Measurements from ENCODE around the gene MYLK.

MYLK gene

GRCh38 chr3:123586968-123587367 is 297.2 kb downstream of the MYLK start:
- Mint-ChIP-seq H3K4me3 (peak overlapping the region; percentile 38), H3K27ac (no peak overlapping the region), H3K27me3 (no peaks in the 10 kb centered on the region), H3K36me3 (ENCODE audit: low read depth) (peaks cover 48% of the 10 kb centered on the region), H3K4me1 (ENCODE audit: low read depth) (peaks cover 23% of the 10 kb centered on the region), H3K9me3 (peaks cover 12% of the 10 kb centered on the region)

GRCh38 chr3:123586131-123586530 is 298.0 kb downstream of the MYLK start:
- H3K27me3 Mint-ChIP-seq: no peaks in the 10 kb centered on the region
- H3K27ac Mint-ChIP-seq: no peak overlapping the region
- peaks cover 48% of the 10 kb centered on the region for H3K36me3 Mint-ChIP-seq (ENCODE audit: low read depth)
- H3K9me3 Mint-ChIP-seq: peaks cover 6% of the 10 kb centered on the region
- H3K4me1 Mint-ChIP-seq (ENCODE audit: low read depth): peaks cover 23% of the 10 kb centered on the region
- no peak overlapping the region for H3K4me3 Mint-ChIP-seq

GRCh38 chr3:123584988-123585937 is 298.9 kb downstream of the MYLK start, which contains the start of gene HACD2:
Gene HACD2 (minus strand): TSS chr3:123585053. CDS start chr3:123585027, 26 bp downstream.
- H3K4me3 Mint-ChIP-seq: no peak within 1 kb of the TSS
- no peaks in the 10 kb centered on the region for H3K27me3 Mint-ChIP-seq
- peaks cover 23% of the 10 kb centered on the region for H3K4me1 Mint-ChIP-seq (ENCODE audit: low read depth)
- H3K36me3 Mint-ChIP-seq (ENCODE audit: low read depth): peaks cover 44% of the 10 kb centered on the region
- H3K27ac Mint-ChIP-seq: peak within 1 kb of the TSS; percentile 74
- H3K9me3 Mint-ChIP-seq: peaks cover 3% of the 10 kb centered on the region

DNA sequence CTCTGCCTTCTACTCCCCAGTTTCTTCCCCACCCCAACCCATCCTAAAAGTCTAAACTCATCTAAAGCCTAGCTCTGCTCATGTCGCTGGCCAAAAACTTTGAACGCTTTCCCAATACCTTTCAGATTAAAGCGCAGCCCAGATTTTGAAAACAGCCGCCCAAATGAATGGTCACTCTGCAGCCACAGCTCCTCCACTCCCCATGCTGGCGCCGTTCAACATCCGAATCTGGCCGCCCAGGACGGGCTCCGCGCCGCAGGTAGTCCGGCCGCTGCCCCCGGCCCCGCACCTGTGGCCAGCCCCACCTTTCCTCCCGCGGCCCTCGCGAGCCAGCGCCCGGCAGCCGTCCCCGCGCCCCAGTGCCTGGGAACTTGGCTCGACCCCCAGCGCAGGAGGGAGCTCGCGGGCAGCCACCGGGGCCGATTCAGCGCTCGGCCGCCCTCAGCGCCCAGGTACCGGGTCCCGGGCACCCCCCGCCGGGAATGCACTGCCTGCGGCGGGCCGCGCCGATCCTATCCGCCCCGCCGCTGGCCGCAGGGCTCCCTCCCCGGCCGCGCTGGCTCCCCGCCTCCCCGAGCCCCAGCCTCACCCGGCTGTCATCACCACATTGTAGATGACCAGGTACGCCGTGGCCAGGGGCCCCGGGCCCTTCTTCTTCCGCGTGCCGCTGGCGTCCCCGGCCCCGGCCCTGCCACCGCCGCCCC is 299.7 kb downstream of the MYLK start:
- Mint-ChIP-seq H3K9me3 (no peaks in the 10 kb centered on the region), H3K4me3 (no peak overlapping the region), H3K36me3 (ENCODE audit: low read depth) (peaks cover 44% of the 10 kb centered on the region), H3K4me1 (ENCODE audit: low read depth) (peaks cover 23% of the 10 kb centered on the region), H3K27me3 (no peaks in the 10 kb centered on the region), H3K27ac (peak overlapping the region; percentile 74)

DNA sequence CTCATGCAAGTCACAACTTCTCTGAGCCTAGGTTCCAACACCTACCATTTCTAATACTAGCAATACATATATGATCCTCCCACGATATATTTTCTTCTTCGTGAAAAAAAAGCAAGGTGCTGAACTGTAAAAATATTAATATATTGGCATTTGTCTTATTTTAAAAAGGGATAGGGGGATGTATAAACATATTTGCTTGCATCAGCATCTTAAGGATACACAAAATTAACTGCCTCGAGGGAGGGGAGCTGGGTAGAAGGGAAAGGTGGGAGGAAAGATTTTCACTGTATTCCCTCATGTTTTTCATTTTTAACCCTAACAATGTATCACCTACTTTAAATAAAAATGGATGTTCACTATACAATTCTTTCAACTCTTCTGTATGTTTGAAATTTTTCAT is 300.6 kb downstream of the MYLK start:
- Mint-ChIP-seq H3K4me3 (no peak overlapping the region), H3K9me3 (no peaks in the 10 kb centered on the region), H3K27ac (no peak overlapping the region), H3K27me3 (no peaks in the 10 kb centered on the region), H3K36me3 (ENCODE audit: low read depth) (peaks cover 41% of the 10 kb centered on the region), H3K4me1 (ENCODE audit: low read depth) (peaks cover 23% of the 10 kb centered on the region)

DNA sequence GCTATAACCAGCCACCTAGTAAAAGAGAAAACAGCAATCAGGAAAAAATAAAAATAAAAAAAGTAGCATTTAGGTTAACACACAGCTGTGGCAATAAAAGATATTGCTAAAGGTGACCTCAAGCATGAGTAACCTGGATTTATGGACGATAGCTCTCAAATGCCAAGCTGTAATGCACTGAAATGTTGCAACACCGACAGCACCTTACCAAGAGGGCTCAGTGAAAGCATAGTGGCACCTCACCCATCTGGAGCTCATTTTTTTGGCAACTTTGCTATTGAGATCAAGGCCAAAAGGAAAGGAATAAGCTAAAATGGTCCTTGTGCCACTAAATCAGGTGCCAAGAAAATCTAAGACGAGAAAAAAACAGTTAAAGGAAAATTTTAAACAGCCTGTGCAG is 301.8 kb downstream of the MYLK start:
- Mint-ChIP-seq H3K27me3 (no peaks in the 10 kb centered on the region), H3K4me1 (ENCODE audit: low read depth) (peaks cover 26% of the 10 kb centered on the region), H3K36me3 (ENCODE audit: low read depth) (peaks cover 39% of the 10 kb centered on the region), H3K4me3 (no peak overlapping the region), H3K27ac (no peak overlapping the region), H3K9me3 (no peaks in the 10 kb centered on the region)

GRCh38 chr3:123576122-123576521 is 308.0 kb downstream of the MYLK start:
- peaks cover 43% of the 10 kb centered on the region for H3K4me1 Mint-ChIP-seq (ENCODE audit: low read depth)
- no peak overlapping the region for H3K4me3 Mint-ChIP-seq
- H3K27ac Mint-ChIP-seq: peak overlapping the region; percentile 40

DNA sequence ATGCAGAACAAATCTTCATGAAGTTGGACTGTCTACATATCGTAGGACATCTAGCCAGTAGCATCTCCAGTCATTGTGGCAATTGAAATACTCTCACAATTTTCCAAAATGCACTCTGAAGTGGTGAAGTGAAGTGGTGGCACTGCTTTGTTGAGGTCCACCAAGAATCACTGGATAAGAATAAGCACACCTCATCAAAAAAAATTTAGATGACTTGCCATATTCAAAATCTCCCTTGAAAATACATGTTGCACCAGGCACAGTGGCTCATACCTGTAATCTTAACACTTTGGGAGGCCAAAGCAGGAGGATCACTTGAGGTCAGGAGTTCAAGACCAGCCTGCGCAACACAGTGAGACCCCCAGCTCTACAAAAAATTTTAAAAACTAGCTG is 312.2 kb downstream of the MYLK start:
- Mint-ChIP-seq H3K4me1 (ENCODE audit: low read depth) (peaks cover 44% of the 10 kb centered on the region), H3K36me3 (ENCODE audit: low read depth) (peaks cover 57% of the 10 kb centered on the region), H3K9me3 (no peaks in the 10 kb centered on the region), H3K27ac (no peak overlapping the region), H3K4me3 (no peak overlapping the region), H3K27me3 (no peaks in the 10 kb centered on the region)

More at GRCh38 chr3:123576122-123576521, 308.0 kb downstream of the MYLK start:
- H3K36me3 Mint-ChIP-seq (ENCODE audit: low read depth): peaks cover 63% of the 10 kb centered on the region
- no peaks in the 10 kb centered on the region for H3K9me3 Mint-ChIP-seq
- H3K27me3 Mint-ChIP-seq: no peaks in the 10 kb centered on the region

DNA sequence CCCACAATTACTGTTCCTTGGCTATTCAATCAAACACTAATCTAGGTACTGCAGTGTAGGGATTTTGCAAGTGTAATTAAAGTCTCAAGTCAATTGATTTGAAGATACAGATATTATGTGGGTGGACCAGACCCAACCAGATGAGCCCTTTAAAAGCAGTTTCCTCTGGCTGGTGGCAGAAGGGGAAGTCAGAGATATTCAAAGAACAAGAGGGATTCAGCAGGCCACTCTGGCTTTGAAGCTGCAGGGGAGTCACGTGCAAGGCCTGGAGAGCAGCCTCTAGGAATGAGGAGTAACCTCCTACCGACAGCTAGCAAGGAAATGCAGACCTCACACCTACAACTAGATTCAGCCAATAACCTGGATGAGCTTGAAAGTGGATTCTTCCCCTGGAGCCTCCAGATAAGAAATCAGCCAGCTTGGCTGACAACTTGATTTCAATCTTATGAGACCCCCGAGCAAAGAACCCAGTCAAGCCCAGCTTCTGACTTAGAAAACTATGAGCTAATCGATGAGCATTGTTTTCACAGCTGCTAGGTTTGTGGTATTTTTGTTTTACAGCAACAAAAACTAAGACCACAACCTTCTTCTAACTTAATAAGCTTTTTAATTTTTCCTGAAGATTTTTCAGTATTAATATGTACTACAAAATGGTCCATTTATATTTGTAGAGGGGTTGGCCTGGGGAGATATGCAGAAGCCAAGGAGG is 312.7 kb downstream of the MYLK start:
- Mint-ChIP-seq H3K9me3 (no peaks in the 10 kb centered on the region), H3K36me3 (ENCODE audit: low read depth) (peaks cover 52% of the 10 kb centered on the region), H3K4me3 (no peak overlapping the region), H3K4me1 (ENCODE audit: low read depth) (peaks cover 38% of the 10 kb centered on the region), H3K27me3 (no peaks in the 10 kb centered on the region), H3K27ac (no peak overlapping the region)

DNA sequence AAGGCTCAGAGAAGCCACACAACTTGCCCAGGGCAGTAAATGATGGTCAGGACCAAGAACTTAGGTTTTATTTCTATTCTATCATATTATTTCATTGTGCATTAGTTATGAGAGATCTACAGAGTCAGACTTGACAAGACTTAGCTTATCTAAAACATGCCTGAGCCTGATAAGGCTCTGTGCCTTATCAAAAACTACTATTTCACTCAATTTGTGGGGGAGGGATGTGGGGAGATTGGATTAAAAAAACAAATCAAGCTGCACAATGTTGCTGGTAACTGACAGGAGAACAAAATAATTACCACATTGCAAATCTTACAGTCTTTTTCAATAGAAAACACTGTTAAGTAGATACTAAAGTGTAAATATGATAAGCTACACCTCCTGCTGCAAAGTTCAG is 315.3 kb downstream of the MYLK start:
- Mint-ChIP-seq H3K36me3 (ENCODE audit: low read depth) (peaks cover 43% of the 10 kb centered on the region), H3K27me3 (no peaks in the 10 kb centered on the region), H3K9me3 (no peaks in the 10 kb centered on the region), H3K4me1 (ENCODE audit: low read depth) (peaks cover 25% of the 10 kb centered on the region), H3K4me3 (no peak overlapping the region), H3K27ac (no peak overlapping the region)

- H3K36me3 Mint-ChIP-seq (ENCODE audit: low read depth): peaks cover 46% of the 10 kb centered on the region
- H3K27ac Mint-ChIP-seq: no peak overlapping the region
- H3K27me3 Mint-ChIP-seq: no peaks in the 10 kb centered on the region
- H3K4me1 Mint-ChIP-seq (ENCODE audit: low read depth): peaks cover 24% of the 10 kb centered on the region
- no peak overlapping the region for H3K4me3 Mint-ChIP-seq
- no peaks in the 10 kb centered on the region for H3K9me3 Mint-ChIP-seq
Observed at GRCh38 chr3:123568034-123568433, 316.1 kb downstream of the MYLK start.

DNA sequence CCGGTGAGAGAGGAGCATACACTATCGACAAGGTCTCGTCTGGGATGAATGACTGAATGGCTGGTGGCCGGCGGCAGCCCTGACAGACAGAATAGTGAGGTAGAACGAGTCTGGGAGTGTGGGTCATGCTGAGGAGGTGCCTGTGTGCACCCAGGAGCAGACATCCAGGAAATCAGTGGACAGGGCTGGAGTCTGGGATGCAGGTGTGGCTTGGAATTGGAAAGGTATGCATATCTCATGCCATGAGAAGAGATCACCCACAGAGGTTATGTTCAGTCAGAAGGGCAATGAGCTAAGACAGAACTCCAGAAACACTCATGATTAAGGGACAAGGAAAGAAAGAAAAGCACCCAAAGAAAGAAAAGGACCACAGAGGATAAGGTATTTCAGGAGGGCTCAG is 320.1 kb downstream of the MYLK start:
- Mint-ChIP-seq H3K36me3 (ENCODE audit: low read depth) (peaks cover 24% of the 10 kb centered on the region), H3K4me1 (ENCODE audit: low read depth) (peaks cover 20% of the 10 kb centered on the region), H3K9me3 (no peaks in the 10 kb centered on the region), H3K27ac (no peak overlapping the region), H3K27me3 (no peaks in the 10 kb centered on the region), H3K4me3 (no peak overlapping the region)

GRCh38 chr3:123562547-123562946 is 321.6 kb downstream of the MYLK start:
- Mint-ChIP-seq H3K4me1 (ENCODE audit: low read depth) (peaks cover 22% of the 10 kb centered on the region), H3K27ac (no peak overlapping the region), H3K4me3 (no peak overlapping the region), H3K9me3 (no peaks in the 10 kb centered on the region), H3K36me3 (ENCODE audit: low read depth) (peaks cover 21% of the 10 kb centered on the region), H3K27me3 (no peaks in the 10 kb centered on the region)

DNA sequence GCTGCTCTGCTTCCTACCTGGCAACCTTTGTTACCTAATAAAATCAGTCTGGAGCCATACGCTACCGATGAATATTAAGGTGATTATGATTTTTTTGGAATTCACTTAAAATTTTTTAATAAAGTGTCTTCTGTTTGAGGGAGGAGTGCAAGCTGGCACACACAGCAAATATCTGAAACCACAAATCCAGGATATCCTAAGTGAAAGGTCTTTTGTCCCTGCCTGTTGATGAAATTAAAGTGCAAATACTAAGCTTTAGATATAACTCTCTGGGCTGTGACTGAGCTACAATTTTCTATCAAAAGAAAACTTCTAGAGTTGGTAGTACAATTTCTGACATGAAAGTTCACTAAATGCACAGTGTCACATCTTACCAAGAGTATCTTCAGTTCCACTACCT is 322.9 kb downstream of the MYLK start:
- no peaks in the 10 kb centered on the region for H3K9me3 Mint-ChIP-seq

More for the DNA sequence above, 322.9 kb downstream of the MYLK start:
- H3K4me1 Mint-ChIP-seq (ENCODE audit: low read depth): peaks cover 17% of the 10 kb centered on the region
- H3K27ac Mint-ChIP-seq: no peak overlapping the region
- H3K36me3 Mint-ChIP-seq (ENCODE audit: low read depth): peaks cover 26% of the 10 kb centered on the region
- H3K4me3 Mint-ChIP-seq: no peak overlapping the region
- H3K27me3 Mint-ChIP-seq: no peaks in the 10 kb centered on the region

All from stimulated activated naive CD8-positive, alpha-beta T cell treated with anti-CD3 and anti-CD28 coated beads, Interleukin-15, Interleukin-2, amounts not matched to agents 100 ng/mL and 50 ng/mL, for 24 hours (primary cell).